PC-9 (cell line): ENCODE data around the gene TRPV3.

Experiments
- CTCF ChIP-seq: fragments of 200-600 bp; sonication (generic); conservative IDR thresholded peaks from 2 replicates; pipeline ENCODE4 v1.6.1; 2017; ENCODE audit warnings: mixed run types, antibody characterized with exemption, mild to moderate bottlenecking, moderate library complexity
- EZH2 ChIP-seq: fragments of 200-600 bp; sonication (generic); IDR thresholded peaks from 2 replicates; pipeline ENCODE4 v1.8.0; 2017; ENCODE audit warnings: antibody characterized with exemption, low read depth

- TF ChIP-seq CTCF (no peak), EZH2 (no peak)
These were observed 36.6 kb upstream of the TRPV3 start for GRCh38 chr17:3594051-3594800.
